H1 (cell line): ENCODE data around the gene ZNF408.

Experiments
- CBX8 ChIP-seq: fragments of 300-800, 300-1000 bp; sonication (generic); IDR thresholded peaks from 2 replicates; pipeline ENCODE4 v1.7.1; 2016; ENCODE audit warnings: low read depth, low read length, borderline replicate concordance
- CTCF ChIP-seq, 3 experiments: IDR thresholded peaks; 1 replicate in 2 of 3; 2 replicates in 1 of 3; pipeline versions ENCODE4 v1.5.1 to v1.6.1; 2011; ENCODE audit warnings: low read length in 3 of 3, mild to moderate bottlenecking in 3 of 3, inconsistent platforms in 2 of 3, low read depth in 1 of 3, moderate library complexity in 1 of 3; ENCODE audit not compliant: insufficient read depth in 1 of 3; ENCODE audit errors: control extremely low read depth in 1 of 3
- EP300 ChIP-seq, 2 experiments: IDR thresholded peaks; 1 replicate in 1 of 2; 2 replicates in 1 of 2; pipeline ENCODE4 v1.6.1; 2011 to 2012; ENCODE audit warnings: low read depth in 2 of 2, low read length in 2 of 2, mild to moderate bottlenecking in 2 of 2, borderline replicate concordance in 1 of 2, inconsistent platforms in 1 of 2, moderate library complexity in 1 of 2
- GABPA ChIP-seq: IDR thresholded peaks from 2 replicates; pipeline ENCODE4 v1.6.1; 2011; ENCODE audit warnings: mild to moderate bottlenecking, low read length, moderate library complexity, borderline replicate concordance; ENCODE audit not compliant: insufficient read depth
- GTF2F1 ChIP-seq: IDR thresholded peaks from 2 replicates; pipeline ENCODE4 v1.6.1; 2012; ENCODE audit warnings: low read depth, low read length, improper control_type of control experiment, borderline replicate concordance
- JUND ChIP-seq: IDR thresholded peaks from 2 replicates; pipeline ENCODE4 v1.6.1; 2011; ENCODE audit warnings: mild to moderate bottlenecking, improper control_type of control experiment, low read length
- KDM1A ChIP-seq: fragments of 200-600, 300-600 bp; sonication (generic); IDR thresholded peaks from 2 replicates; pipeline ENCODE4 v1.7.1; 2016; ENCODE audit warnings: mild to moderate bottlenecking, low read length, borderline replicate concordance
- POLR2A ChIP-seq, 2 experiments: IDR thresholded peaks; 1 replicate in 1 of 2; 2 replicates in 1 of 2; pipeline ENCODE4 v1.6.1; 2011; ENCODE audit warnings: low read depth in 2 of 2, low read length in 2 of 2, mild to moderate bottlenecking in 2 of 2; ENCODE audit errors: control extremely low read depth in 1 of 2
- POLR2AphosphoS5 ChIP-seq: IDR thresholded peaks from 2 replicates; pipeline ENCODE4 v1.6.1; 2011; ENCODE audit warnings: low read depth, low read length
- SIX5 ChIP-seq: IDR thresholded peaks from 2 replicates; pipeline ENCODE4 v1.6.1; 2011; ENCODE audit warnings: mild to moderate bottlenecking, low read depth, low read length
- SP1 ChIP-seq: IDR thresholded peaks from 2 replicates; pipeline ENCODE4 v1.6.1; 2011; ENCODE audit warnings: low read depth, low read length
- TAF1 ChIP-seq: IDR thresholded peaks from 2 replicates; pipeline ENCODE4 v1.6.1; 2011; ENCODE audit warnings: mild to moderate bottlenecking, low read depth, low read length
- YY1 ChIP-seq: IDR thresholded peaks from 2 replicates; pipeline ENCODE4 v1.6.1; 2011; ENCODE audit warnings: low read depth, mild to moderate bottlenecking, low read length
- TF ChIP-seq, protein P1 (sequence below): IDR thresholded peaks from 2 replicates; pipeline ENCODE4 v1.6.1; 2011; ENCODE audit warnings: low read depth, mild to moderate bottlenecking, low read length; ENCODE audit not compliant: insufficient read depth

DNA sequence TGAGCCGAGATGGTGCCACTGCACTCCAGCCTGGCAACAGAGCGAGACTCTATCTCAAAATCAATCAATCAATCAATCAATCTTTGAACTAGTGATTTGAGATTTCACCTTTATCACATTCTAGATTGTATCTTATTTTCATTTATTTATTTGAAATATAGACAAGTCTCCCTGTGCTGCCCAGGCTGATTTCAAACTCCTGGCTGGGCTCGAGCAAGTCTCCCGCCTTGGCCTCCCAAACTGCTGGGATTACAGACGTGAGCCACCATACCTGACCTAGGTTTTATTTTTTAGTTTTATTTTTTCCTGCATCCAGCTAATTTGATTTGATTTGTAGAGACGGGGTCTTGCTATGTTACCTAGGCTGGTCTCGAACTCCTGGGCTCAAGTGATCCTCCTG lies 35.3 kb downstream of the ZNF408 start:
- TF ChIP-seq CTCF (IDR thresholded peaks at IDR 0.05; ENCODE audit: control extremely low read depth in 1 of 3, insufficient read depth in 1 of 3, low read depth in 1 of 3, low read length in 3 of 3) (no peak), POLR2AphosphoS5 (no peak), SP1 (no peak), POLR2A (IDR thresholded peaks at IDR 0.05; ENCODE audit: control extremely low read depth in 1 of 2, low read depth in 2 of 2, low read length in 2 of 2) (no peak), EP300 (IDR thresholded peaks at IDR 0.05; ENCODE audit: borderline replicate concordance in 1 of 2, low read depth in 2 of 2, low read length in 2 of 2) (no peak), YY1 (no peak), KDM1A (no peak), CBX8 (no peak), GTF2F1 (no peak), TAF1 (no peak), JUND (no peak), SIX5 (no peak), GABPA (no peak)
- TF ChIP-seq, protein P1, sequence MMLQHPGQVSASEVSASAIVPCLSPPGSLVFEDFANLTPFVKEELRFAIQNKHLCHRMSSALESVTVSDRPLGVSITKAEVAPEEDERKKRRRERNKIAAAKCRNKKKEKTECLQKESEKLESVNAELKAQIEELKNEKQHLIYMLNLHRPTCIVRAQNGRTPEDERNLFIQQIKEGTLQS: no peak
